Measurements from ENCODE around the gene MAPK8IP3. TPM values are rescaled to one million over a fixed set of nuclear protein-coding genes. Genes with fewer than 3 reads are reported as not detected.

The MAPK8IP3 gene
- total RNA-seq, 1 donor from 2014 or later = 147 TPM

- DNase-seq (ENCODE audit: low spot score) = no peak
- TF ChIP-seq CTCF (IDR thresholded peaks at IDR 0.05; ENCODE audit: unreplicated experiment) = no peak
- Mint-ChIP-seq H3K9me3 (ENCODE audit: unreplicated experiment) (no peaks in the 10 kb centered on the region), H3K27me3 (ENCODE audit: unreplicated experiment) (peaks cover 6% of the 10 kb centered on the region), H3K27ac (ENCODE audit: unreplicated experiment) (no peak overlapping the region), H3K4me3 (ENCODE audit: unreplicated experiment) (peak overlapping the region; percentile 5), H3K4me1 (ENCODE audit: unreplicated experiment) (no peaks in the 10 kb centered on the region), H3K36me3 (ENCODE audit: low read depth, unreplicated experiment) (peaks cover 26% of the 10 kb centered on the region)
Observed at GRCh38 chr16:1661826-1662225, 44.2 kb upstream of the MAPK8IP3 start.

- TF ChIP-seq CTCF (IDR thresholded peaks at IDR 0.05; ENCODE audit: unreplicated experiment) = no peak
- Mint-ChIP-seq H3K4me1 (ENCODE audit: unreplicated experiment) (no peaks in the 10 kb centered on the region), H3K27me3 (ENCODE audit: unreplicated experiment) (peaks cover 6% of the 10 kb centered on the region), H3K27ac (ENCODE audit: unreplicated experiment) (no peak overlapping the region), H3K9me3 (ENCODE audit: unreplicated experiment) (no peaks in the 10 kb centered on the region), H3K36me3 (ENCODE audit: low read depth, unreplicated experiment) (peaks cover 26% of the 10 kb centered on the region), H3K4me3 (ENCODE audit: unreplicated experiment) (no peak overlapping the region)
- no peak for DNase-seq (ENCODE audit: low spot score)
Observed at GRCh38 chr16:1662543-1662942, 43.5 kb upstream of the MAPK8IP3 start.

- H3K27me3 Mint-ChIP-seq (ENCODE audit: unreplicated experiment) = peaks cover 3% of the 10 kb centered on the region
- no peaks in the 10 kb centered on the region for H3K4me1 Mint-ChIP-seq (ENCODE audit: unreplicated experiment)
- H3K36me3 Mint-ChIP-seq (ENCODE audit: low read depth, unreplicated experiment) = peaks cover 41% of the 10 kb centered on the region
- H3K27ac Mint-ChIP-seq (ENCODE audit: unreplicated experiment) = no peak overlapping the region
- no peak overlapping the region for H3K4me3 Mint-ChIP-seq (ENCODE audit: unreplicated experiment)
- DNase-seq (ENCODE audit: low spot score) = no peak
- TF ChIP-seq CTCF (IDR thresholded peaks at IDR 0.05; ENCODE audit: unreplicated experiment) = no peak
- no peaks in the 10 kb centered on the region for H3K9me3 Mint-ChIP-seq (ENCODE audit: unreplicated experiment)
Observed at GRCh38 chr16:1665829-1666228, 40.2 kb upstream of the MAPK8IP3 start.

GRCh38 chr16:1666316-1666715 is 39.7 kb upstream of the MAPK8IP3 start:
- Mint-ChIP-seq H3K27me3 (ENCODE audit: unreplicated experiment) (peaks cover 3% of the 10 kb centered on the region), H3K4me1 (ENCODE audit: unreplicated experiment) (no peaks in the 10 kb centered on the region), H3K36me3 (ENCODE audit: low read depth, unreplicated experiment) (peaks cover 46% of the 10 kb centered on the region), H3K4me3 (ENCODE audit: unreplicated experiment) (no peak overlapping the region), H3K9me3 (ENCODE audit: unreplicated experiment) (no peaks in the 10 kb centered on the region), H3K27ac (ENCODE audit: unreplicated experiment) (no peak overlapping the region)
- DNase-seq (ENCODE audit: low spot score) = no peak
- no peak for TF ChIP-seq CTCF (IDR thresholded peaks at IDR 0.05; ENCODE audit: unreplicated experiment)

- no peak for DNase-seq (ENCODE audit: low spot score)
- peaks cover 3% of the 10 kb centered on the region for H3K27me3 Mint-ChIP-seq (ENCODE audit: unreplicated experiment)
- H3K9me3 Mint-ChIP-seq (ENCODE audit: unreplicated experiment) = no peaks in the 10 kb centered on the region
- H3K27ac Mint-ChIP-seq (ENCODE audit: unreplicated experiment) = no peak overlapping the region
- TF ChIP-seq CTCF (IDR thresholded peaks at IDR 0.05; ENCODE audit: unreplicated experiment) = no peak
- H3K36me3 Mint-ChIP-seq (ENCODE audit: low read depth, unreplicated experiment) = peaks cover 50% of the 10 kb centered on the region
- peak overlapping the region; percentile 51 for H3K4me3 Mint-ChIP-seq (ENCODE audit: unreplicated experiment)
- H3K4me1 Mint-ChIP-seq (ENCODE audit: unreplicated experiment) = peaks cover 7% of the 10 kb centered on the region
Observed at GRCh38 chr16:1667271-1667670, 38.7 kb upstream of the MAPK8IP3 start.

All from endothelial cell (in vitro differentiated cells).